Measurements from ENCODE around the gene SNX1.
A peak's percentile ranks its signal among the peaks of the same experiment; 100 is the strongest.
"Not testable (repeated sequence)": the region's sequence is repeated elsewhere in the genome, so short reads cannot be mapped to it uniquely, and the experiment has no call there.

Gene SNX1

GRCh38 chr15:64095795-64096667 is at the start of gene SNX1:
Gene SNX1, plus strand, starts transcription at chr15:64095982. Its CDS starts 32 bp downstream, at chr15:64096014.
- DNase-seq (ENCODE audit: low read depth) = peak; percentile 96

DNA sequence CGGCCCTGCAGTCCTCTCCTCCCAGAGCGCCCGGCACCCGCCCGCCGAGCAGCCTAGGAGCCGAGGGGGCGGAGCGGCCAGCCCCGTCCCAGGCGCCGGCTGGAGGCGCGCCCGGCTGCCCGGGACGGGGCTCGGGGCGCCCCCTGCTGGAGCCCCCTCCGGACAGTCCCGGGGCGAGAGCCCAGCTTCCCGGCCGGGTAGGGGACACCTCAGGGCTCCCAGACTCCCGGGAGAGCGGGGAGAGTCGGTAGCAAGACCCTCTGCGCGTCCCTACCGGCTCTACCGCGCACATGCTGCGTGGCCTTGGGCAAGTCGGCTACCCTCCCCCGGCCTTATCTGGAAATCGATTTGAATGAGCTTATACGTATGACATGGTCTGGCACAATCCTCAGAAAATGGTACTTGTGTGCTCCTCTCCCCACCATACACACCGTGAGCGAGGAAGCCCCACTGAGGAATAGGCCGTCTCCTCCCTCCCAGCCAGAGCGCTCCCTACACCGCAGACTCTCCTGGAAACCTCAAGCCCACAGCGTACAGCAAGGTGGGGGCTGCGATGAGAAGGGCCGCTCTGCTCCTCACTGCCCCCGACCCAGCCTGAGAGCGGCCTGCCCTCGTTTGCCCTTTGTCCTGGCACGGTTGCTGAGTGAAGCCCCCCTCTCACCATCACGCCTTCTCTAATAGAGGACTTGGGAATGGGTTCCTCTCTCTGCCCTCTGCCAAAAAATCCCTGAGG is 49.2 kb upstream of the SNX1 start, which contains the start of gene DAPK2:
TSS of gene DAPK2 (minus strand) at position 65 of the 733 bp plus-strand sequence. CDS start 6,224 bp downstream, outside the sequence.
- DNase-seq (ENCODE audit: low read depth) = peak; percentile 43

GRCh38 chr15:64048781-64049460 is 46.9 kb upstream of the SNX1 start:
- no peak for DNase-seq (ENCODE audit: low read depth)

DNA sequence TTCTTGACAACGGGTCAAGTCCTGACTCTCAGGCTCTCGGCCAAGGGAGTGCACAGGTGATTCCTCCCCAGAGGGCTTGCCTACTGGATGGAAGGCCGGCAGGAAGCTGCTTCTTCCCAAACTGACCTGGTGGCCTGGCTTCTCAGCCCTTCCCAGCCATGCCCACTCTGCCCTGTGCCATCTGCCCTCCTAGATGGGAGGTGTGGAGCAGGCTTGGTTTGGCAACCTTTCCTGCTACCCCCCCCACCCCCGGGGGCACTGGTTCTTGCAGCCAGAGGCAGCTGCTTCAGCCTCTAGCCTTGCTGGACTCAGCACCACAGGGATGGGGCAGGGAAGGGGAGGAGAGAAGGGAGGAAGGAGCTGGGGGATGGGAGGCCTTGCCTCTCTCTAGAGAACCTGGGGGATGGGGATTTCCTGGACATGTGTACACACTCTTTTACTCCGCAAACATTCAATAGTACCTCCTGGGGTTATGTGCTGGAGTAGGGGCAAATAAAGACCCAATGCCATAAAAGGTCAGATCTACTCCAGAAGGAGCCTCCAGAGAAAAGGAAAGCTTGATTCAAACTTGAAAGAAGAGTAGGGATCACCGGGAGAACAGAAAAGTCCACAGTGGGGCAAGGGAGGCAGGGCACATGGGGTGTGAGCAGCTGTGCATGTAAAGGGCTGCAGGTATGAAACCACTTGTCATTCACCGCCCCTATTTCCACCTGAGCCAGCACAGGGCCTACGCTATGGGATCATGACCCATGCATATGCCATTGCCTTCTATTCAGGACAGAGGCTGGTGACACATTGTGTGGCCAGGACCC is 45.3 kb upstream of the SNX1 start:
- DNase-seq (ENCODE audit: low read depth) = no peak

- DNase-seq (ENCODE audit: low read depth) = no peak
These were observed 44.7 kb upstream of the SNX1 start for GRCh38 chr15:64051093-64051402.

DNA sequence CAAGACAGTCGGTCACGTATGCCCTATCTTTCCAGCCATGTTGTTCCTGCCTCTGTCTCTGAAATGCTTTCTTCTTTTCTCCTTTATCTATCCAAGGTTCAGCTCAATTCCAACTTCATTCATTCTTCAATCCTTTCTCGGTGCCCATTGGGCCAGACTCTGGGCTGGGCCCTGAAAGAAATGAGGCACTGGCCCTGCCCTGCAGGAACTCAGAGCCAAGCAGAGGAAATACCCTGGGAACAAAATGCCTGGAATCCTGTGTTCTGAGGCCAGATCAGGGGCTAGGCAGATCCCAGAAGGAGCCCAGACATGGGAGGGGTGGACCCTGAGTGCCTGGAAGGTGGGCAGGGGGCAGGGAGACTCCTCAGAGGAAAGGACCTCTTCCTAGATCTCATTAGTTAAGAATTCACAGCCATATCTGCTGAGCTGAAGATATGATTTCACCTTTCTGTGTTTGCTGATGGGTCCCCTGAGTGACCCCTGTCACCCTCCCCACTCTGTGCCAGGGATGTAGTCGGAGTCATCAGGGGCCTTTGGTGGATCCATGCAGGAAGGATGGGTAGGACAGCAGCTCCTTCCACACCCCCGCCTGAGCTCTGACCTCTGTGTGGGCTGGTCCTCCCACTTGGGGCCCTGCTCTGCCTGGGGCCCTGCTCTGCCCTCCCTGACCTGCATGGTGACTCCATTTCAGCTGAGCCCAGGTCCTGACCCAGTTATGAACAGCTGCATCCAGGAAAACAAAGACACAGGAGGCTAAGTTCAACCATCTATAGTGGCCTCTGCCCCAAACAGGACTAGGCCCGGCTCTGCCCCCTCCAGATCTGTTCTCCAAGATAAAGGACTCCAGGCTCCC is 44.1 kb upstream of the SNX1 start:
- DNase-seq (ENCODE audit: low read depth) = no peak

DNA sequence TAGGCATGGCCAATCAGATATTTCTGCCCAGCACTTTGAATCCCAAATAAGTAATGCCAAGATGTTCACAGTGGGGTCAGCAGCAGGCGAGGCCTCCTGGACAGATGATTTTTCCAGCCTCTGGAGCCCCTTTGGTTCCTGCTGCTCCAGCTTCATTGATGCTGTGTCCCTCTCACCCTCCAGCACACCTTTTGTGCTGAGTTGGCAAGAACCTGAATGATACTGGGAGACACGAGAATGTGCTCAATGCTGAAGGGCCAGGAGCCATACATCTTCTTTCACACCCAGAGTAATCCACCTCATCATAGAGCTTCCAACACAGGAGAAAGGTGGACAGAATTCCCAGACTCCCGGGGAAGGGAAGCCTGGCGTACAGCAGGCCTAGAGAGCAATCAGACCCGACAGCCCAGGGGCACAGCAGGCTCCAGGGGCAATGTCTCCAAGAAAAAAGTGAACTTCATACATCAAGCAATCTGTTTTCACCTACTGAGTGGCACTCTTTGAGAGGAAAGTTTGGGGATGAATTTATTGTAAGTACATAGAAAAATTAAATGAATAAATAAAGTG is 42.8 kb upstream of the SNX1 start:
- DNase-seq (ENCODE audit: low read depth) = no peak

DNA sequence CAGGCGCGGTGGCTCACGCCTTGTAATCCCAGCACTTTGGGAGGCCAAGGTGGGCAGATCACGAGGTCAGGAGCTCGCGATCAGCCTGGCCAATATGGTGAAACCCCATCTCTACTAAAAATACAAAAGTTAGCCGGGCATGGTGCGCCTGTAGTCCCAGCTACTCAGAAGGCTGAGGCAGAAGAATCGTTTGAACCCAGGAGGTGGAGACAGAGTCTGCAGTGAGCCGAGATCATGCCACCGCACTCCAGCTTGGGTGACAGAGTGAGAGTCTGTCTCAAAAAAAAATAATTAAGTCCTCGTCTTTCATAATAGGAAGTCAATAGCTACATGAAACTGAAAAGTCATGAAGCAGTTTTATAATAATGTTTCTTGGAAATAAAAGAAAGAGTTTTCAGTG is 42.1 kb upstream of the SNX1 start:
- not testable (repeated sequence) for DNase-seq (ENCODE audit: low read depth)

DNA sequence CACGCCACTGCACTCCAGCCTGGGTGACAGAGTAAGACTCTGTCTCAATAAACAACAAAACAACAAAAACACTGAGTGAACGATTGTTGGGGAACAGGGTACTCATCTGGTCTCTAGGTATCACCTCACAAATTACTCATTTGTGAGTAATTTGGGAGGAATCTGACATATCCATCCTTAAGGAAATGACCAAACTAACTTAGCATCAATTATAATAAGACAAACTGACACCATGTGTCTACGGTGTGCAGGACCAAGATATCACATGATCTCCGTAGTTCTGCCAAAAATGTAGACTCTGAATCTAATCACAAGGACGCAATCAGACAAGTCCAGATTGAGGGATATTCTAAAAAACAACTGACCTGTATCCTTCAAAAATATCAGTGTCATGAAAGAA is 37.5 kb upstream of the SNX1 start:
- no peak for DNase-seq (ENCODE audit: low read depth)

- DNase-seq (ENCODE audit: low read depth) = not testable (repeated sequence)
These were observed 36.7 kb upstream of the SNX1 start for GRCh38 chr15:64059104-64059503.

GRCh38 chr15:64060716-64061115 is 35.1 kb upstream of the SNX1 start:
- no peak for DNase-seq (ENCODE audit: low read depth)

- DNase-seq (ENCODE audit: low read depth) = no peak
These were observed 29.3 kb upstream of the SNX1 start for GRCh38 chr15:64066451-64066850.

DNA sequence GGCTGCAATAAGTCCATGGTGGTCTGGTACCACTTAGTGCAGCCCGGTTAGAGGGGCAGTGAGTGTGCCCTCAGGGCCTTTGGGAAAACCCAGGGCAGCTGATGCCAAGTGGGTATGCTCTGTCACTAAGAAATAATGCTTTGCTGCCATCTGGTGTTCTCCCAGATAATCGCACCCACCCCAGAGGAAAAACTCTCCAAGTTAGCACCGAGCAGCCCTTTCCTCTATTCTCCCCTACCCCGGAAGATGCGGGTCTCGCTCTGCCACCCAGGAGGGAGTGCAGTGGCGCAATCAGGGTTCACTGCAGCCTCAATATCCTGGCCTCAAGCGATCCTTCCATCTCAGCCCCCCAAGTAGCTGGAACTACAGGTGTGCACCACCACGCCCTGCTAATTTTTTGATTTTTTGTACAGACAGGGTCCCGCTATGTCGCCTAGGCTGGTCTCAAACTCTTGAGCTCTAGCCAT is 28.2 kb upstream of the SNX1 start:
- peak; percentile 58 for DNase-seq (ENCODE audit: low read depth)

DNA sequence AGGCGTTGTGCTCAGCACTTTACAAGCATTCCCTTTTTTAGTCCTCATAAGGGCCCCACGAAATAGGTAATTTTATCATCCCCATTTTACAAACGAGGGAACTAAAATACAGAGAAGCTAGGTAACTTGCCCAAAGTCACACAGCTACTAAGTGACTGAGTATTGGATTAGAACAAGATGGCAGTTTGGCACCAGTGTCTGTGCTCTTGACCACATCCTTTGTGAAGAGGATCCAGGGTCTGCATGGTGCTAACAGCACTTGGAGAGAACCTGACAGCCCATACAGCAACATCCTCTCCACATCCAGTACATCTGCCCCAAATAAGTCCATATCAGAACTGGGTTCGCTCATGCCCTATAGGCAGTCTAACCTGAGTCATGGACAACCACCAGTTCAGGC is 27.6 kb upstream of the SNX1 start:
- DNase-seq (ENCODE audit: low read depth) = no peak

GRCh38 chr15:64070106-64070505 is 25.7 kb upstream of the SNX1 start:
- no peak for DNase-seq (ENCODE audit: low read depth)

DNA sequence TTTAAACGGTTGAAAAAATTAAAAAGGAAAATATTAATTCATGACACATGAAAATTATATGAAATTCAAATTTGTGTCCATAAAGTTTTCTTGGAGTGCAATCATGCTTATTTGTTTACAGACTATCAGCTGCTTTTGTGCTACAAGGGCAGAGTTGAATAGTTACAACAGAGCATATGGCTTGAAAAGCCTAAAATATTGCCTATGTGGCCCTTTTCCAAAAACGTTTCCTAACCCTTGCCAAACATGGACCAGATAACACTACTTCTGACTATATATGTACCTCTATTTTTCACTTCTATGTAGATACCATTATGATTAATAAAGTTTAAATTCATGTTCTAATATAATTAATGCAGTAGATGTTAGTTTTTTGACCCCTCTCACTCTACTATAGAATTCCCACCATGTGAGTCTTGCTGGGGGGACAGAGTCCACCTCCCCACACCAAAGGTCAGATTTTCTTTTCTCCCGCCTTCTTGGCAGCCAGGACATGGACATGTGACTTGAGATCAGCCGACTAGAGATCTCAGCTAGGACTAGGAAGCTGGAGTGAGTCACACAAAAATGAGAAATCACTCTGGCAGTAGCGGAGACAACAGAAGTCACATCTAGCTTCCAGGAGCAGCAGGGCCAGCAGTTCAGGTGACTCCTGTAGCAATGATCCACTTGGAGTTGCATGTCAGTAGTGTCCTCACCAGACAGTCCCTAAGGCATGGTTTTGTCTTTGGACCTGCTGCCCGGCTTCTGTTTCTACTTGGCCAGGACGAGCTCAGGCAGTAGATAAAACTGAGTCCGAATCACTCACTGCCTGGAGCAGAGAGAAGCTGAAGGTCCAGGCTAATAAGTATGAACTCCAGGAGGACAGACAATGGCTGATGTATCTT is 24.6 kb upstream of the SNX1 start:
- DNase-seq (ENCODE audit: low read depth) = no peak

GRCh38 chr15:64071931-64072765 is 23.6 kb upstream of the SNX1 start:
- DNase-seq (ENCODE audit: low read depth) = no peak

DNA sequence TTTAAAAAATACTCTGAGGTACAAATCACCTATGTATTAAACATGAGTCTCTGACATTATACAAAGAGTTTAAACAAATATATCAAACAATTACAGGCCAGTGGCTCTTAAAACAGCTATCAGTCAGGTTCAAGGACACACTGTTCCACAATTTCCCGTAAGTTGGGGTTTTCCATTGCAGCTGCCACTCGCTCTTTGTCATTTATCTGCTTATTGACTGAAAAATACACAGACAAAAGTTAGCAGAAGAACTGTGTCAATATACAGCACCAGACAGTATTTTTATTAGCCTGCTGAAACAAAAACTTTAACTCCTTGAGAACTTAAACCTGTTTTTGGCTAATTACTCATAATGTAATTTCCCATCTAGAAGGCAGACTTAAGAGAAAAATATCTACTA is 23.0 kb upstream of the SNX1 start:
- no peak for DNase-seq (ENCODE audit: low read depth)
